Right forelimb (tissue), 1 donor: Measurements from ENCODE around the gene FAH.
"Not testable (repeated sequence)": the region's sequence is repeated elsewhere in the genome, so short reads cannot be mapped to it uniquely, and the experiment has no call there.

ENCODE experiments used
- DNase-seq: peaks from one replicate; pipeline ENCODE4 v3.0.0-alpha.2; 2018

FAH gene

GRCh38 chr15:80152896-80153876 is at the start of gene FAH:
FAH (plus strand) TSS chr15:80152999; CDS start chr15:80153055, 56 bp downstream.
- no peak for DNase-seq

GRCh38 chr15:80105193-80105592 is 47.6 kb upstream of the FAH start:
- DNase-seq: no peak

GRCh38 chr15:80105595-80105994 is 47.2 kb upstream of the FAH start:
- DNase-seq: no peak

- DNase-seq: no peak
Observed at GRCh38 chr15:80106051-80106450, 46.7 kb upstream of the FAH start.

GRCh38 chr15:80107204-80107603 is 45.6 kb upstream of the FAH start:
- DNase-seq: no peak

GRCh38 chr15:80107774-80108173 is 45.0 kb upstream of the FAH start:
- no peak for DNase-seq

GRCh38 chr15:80109388-80109787 is 43.4 kb upstream of the FAH start:
- DNase-seq: no peak

GRCh38 chr15:80110920-80111319 is 41.9 kb upstream of the FAH start:
- DNase-seq: no peak

- no peak for DNase-seq
Observed at GRCh38 chr15:80114114-80114513, 38.7 kb upstream of the FAH start.

- DNase-seq: no peak
Observed at GRCh38 chr15:80115021-80115420, 37.8 kb upstream of the FAH start.

- no peak for DNase-seq
Observed at GRCh38 chr15:80118956-80119355, 33.8 kb upstream of the FAH start.

GRCh38 chr15:80120636-80121035 is 32.2 kb upstream of the FAH start:
- DNase-seq: no peak

- no peak for DNase-seq
Observed at GRCh38 chr15:80121546-80121945, 31.3 kb upstream of the FAH start.

- no peak for DNase-seq
Observed at GRCh38 chr15:80123034-80123433, 29.8 kb upstream of the FAH start.

- not testable (repeated sequence) for DNase-seq
Observed at GRCh38 chr15:80127253-80127652, 25.5 kb upstream of the FAH start.

GRCh38 chr15:80127911-80128310 is 24.9 kb upstream of the FAH start:
- DNase-seq: no peak

- DNase-seq: no peak
Observed at GRCh38 chr15:80132382-80132781, 20.4 kb upstream of the FAH start.

GRCh38 chr15:80136854-80137253 is 15.9 kb upstream of the FAH start:
- no peak for DNase-seq

GRCh38 chr15:80138961-80139360 is 13.8 kb upstream of the FAH start:
- DNase-seq: no peak

- no peak for DNase-seq
Observed at GRCh38 chr15:80140909-80141308, 11.9 kb upstream of the FAH start.

GRCh38 chr15:80141916-80142598 is 10.7 kb upstream of the FAH start:
- no peak for DNase-seq

GRCh38 chr15:80142646-80143045 is 10.2 kb upstream of the FAH start:
- no peak for DNase-seq

GRCh38 chr15:80151148-80151547 is 1.7 kb upstream of the FAH start:
- DNase-seq: no peak

GRCh38 chr15:80151576-80151975 is 1.2 kb upstream of the FAH start:
- no peak for DNase-seq
